Bronchial epithelial cell (primary cell): ENCODE measurements around the gene SUGCT. TPM values are rescaled to one million over a fixed set of nuclear protein-coding genes. Genes with fewer than 3 reads are reported as not detected.
A peak's percentile ranks its signal among the peaks of the same experiment; 100 is the strongest.

ENCODE experiments used
- DNase-seq: peaks from one replicate; pipeline ENCODE4 v3.0.0-alpha.2; 2010; ENCODE audit warnings: low read depth
- FAIRE-seq: peaks from 2 replicates; lab custom pipeline; 2011; peaks lifted over from hg19 to GRCh38; lab: Jason Lieb, UNC
- H3K27me3 ChIP-seq: 2 replicates; pipeline ENCODE4 v1.5.1; 2011; ENCODE audit warnings: low read length; ENCODE audit not compliant: control insufficient read depth, insufficient read depth
- H3K36me3 ChIP-seq: 2 replicates; pipeline ENCODE4 v1.5.1; 2011; ENCODE audit warnings: low read length; ENCODE audit not compliant: control insufficient read depth, insufficient read depth
- H3K4me3 ChIP-seq: 2 replicates; pipeline ENCODE4 v1.5.1; 2011; ENCODE audit warnings: mild to moderate bottlenecking, low read depth, low read length, control low read depth
- CTCF ChIP-seq: IDR thresholded peaks from 2 replicates; pipeline ENCODE4 v1.5.1; 2011; ENCODE audit warnings: mild to moderate bottlenecking, moderate library complexity, low read length, control low read depth, inconsistent platforms; ENCODE audit not compliant: insufficient read depth, severe bottlenecking
- total RNA-seq: library from RNA; depleted of rRNA; stranded (reverse); fragments of >200 nt; gene quantifications from 2 replicates; pipeline ENCODE4 v1.2.1, GENCODE V29; 2014

Gene SUGCT
- total RNA-seq, 1 donor from 2014 or later, result 7.4 TPM

GRCh38 chr7:40175725-40176510, 41.1 kb downstream of the SUGCT start:
- no peak for TF ChIP-seq CTCF
- no peak for FAIRE-seq

GRCh38 chr7:40177071-40177470, 42.3 kb downstream of the SUGCT start:
- DNase-seq, result no peak

More at GRCh38 chr7:40175725-40176510, 41.1 kb downstream of the SUGCT start:
- Histone ChIP-seq H3K4me3 (no peak overlapping the region), H3K36me3 (no peaks in the 10 kb centered on the region), H3K27me3 (no peaks in the 10 kb centered on the region)
- no peak for DNase-seq

GRCh38 chr7:40182452-40182851, 47.6 kb downstream of the SUGCT start:
- no peaks in the 10 kb centered on the region for H3K27me3 ChIP-seq
- no peak for DNase-seq
- H3K36me3 ChIP-seq, result no peaks in the 10 kb centered on the region
- no peak for FAIRE-seq
- H3K4me3 ChIP-seq, result no peak overlapping the region
- no peak for TF ChIP-seq CTCF

More at GRCh38 chr7:40177071-40177470, 42.3 kb downstream of the SUGCT start:
- H3K27me3 ChIP-seq, result no peaks in the 10 kb centered on the region
- H3K4me3 ChIP-seq, result no peak overlapping the region
- no peak for TF ChIP-seq CTCF
- FAIRE-seq, result no peak
- H3K36me3 ChIP-seq, result no peaks in the 10 kb centered on the region

- FAIRE-seq, result no peak
- H3K4me3 ChIP-seq, result no peak overlapping the region
- no peak for TF ChIP-seq CTCF
- no peaks in the 10 kb centered on the region for H3K36me3 ChIP-seq
- no peak for DNase-seq
- no peaks in the 10 kb centered on the region for H3K27me3 ChIP-seq
Measured at GRCh38 chr7:40186586-40186985, 51.8 kb downstream of the SUGCT start.

- no peak for TF ChIP-seq CTCF
- FAIRE-seq, result no peak
- H3K4me3 ChIP-seq, result no peak overlapping the region
- no peak for DNase-seq
- H3K36me3 ChIP-seq, result no peaks in the 10 kb centered on the region
- H3K27me3 ChIP-seq, result no peaks in the 10 kb centered on the region
Measured at GRCh38 chr7:40192036-40192435, 57.2 kb downstream of the SUGCT start.

- H3K36me3 ChIP-seq, result no peaks in the 10 kb centered on the region
- H3K27me3 ChIP-seq, result no peaks in the 10 kb centered on the region
- no peak for TF ChIP-seq CTCF
- FAIRE-seq, result no peak
- H3K4me3 ChIP-seq, result no peak overlapping the region
- peak; percentile 46 for DNase-seq
Measured at GRCh38 chr7:40194745-40195144, 59.9 kb downstream of the SUGCT start.
